ENCODE measurements around the gene GON7.

GRCh38 chr14:93186956-93187355, 19.9 kb downstream of the GON7 start:
- no peak for TF ChIP-seq POLR2A (IDR thresholded peaks at IDR 0.05)
- no peak for TF ChIP-seq EP300 (IDR thresholded peaks at IDR 0.05)
- TF ChIP-seq, protein P1, sequence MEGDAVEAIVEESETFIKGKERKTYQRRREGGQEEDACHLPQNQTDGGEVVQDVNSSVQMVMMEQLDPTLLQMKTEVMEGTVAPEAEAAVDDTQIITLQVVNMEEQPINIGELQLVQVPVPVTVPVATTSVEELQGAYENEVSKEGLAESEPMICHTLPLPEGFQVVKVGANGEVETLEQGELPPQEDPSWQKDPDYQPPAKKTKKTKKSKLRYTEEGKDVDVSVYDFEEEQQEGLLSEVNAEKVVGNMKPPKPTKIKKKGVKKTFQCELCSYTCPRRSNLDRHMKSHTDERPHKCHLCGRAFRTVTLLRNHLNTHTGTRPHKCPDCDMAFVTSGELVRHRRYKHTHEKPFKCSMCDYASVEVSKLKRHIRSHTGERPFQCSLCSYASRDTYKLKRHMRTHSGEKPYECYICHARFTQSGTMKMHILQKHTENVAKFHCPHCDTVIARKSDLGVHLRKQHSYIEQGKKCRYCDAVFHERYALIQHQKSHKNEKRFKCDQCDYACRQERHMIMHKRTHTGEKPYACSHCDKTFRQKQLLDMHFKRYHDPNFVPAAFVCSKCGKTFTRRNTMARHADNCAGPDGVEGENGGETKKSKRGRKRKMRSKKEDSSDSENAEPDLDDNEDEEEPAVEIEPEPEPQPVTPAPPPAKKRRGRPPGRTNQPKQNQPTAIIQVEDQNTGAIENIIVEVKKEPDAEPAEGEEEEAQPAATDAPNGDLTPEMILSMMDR (IDR thresholded peaks at IDR 0.05) = no peak

Measured in suprapubic skin (tissue), 3 donors.